ENCODE measurements around the gene RHBDD2. TPM values are rescaled to one million over a fixed set of nuclear protein-coding genes. Genes with fewer than 3 reads are reported as not detected.
"Not testable (repeated sequence)": the region's sequence is repeated elsewhere in the genome, so short reads cannot be mapped to it uniquely, and the experiment has no call there.

The RHBDD2 gene
- total RNA-seq, 4 donors from 2014 or later, result 44.9 to 79.7 (median 63.7) TPM

DNA sequence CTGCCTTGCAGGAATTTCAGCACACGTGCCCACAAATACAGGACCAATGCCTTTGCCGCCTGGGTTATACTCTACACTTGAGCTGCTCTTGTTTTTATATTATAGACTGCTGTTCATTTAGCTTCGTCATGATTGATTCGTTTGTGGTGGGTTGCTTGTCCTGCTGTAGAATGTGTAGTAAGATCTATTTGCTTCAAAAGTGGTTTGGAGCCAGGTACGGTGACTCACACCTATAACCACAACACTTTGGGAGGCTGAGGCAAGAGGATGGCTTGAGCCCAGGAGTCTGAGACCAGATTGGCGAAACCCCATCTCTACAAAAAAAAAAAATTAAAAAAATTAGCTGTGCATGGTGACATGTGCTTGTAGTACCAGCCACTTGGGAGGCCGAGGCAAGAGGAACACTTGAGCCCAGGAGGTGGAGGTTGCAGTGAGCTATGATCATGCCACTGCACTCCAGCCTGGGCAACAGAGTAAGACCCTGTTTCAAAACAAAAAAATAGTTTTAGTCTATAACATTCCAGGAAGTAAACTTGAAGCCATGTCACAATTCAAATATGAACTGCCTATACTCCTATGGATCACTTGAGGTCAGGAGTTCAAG, 9.0 kb upstream of the RHBDD2 start:
- H3K9me3 ChIP-seq, result no peaks in the 10 kb centered on the region
- intact Hi-C loops (cut with DNase I; ENCODE audit: low total_unique reads) (no loop called here), in situ Hi-C loops (cut with MboI; ENCODE audit: low pct_ligation_motif_present in 1 of 4, low pct_unique_long_range_greater_than_20kb in 1 of 4, low sequenced_read_pairs in 3 of 4) (loop anchor here (5.0 to 10.0 kb wide), 4 partner anchors 125 to 155 kb away; partner anchors contain the start of gene TMEM120A (in 1 of the 4))
- 73 to 75% methylated on average over 7 of the region's 7 CpGs for WGBS, 2 donors (ENCODE audit: low coverage in 1 of 2)
- DNase-seq, result no peak
- TF ChIP-seq POLR2A (IDR thresholded peaks at IDR 0.05) (no peak), POLR2AphosphoS5 (IDR thresholded peaks at IDR 0.05) (no peak), EP300 (IDR thresholded peaks at IDR 0.05; ENCODE audit: low read depth) (no peak)
- TF ChIP-seq, protein P1, sequence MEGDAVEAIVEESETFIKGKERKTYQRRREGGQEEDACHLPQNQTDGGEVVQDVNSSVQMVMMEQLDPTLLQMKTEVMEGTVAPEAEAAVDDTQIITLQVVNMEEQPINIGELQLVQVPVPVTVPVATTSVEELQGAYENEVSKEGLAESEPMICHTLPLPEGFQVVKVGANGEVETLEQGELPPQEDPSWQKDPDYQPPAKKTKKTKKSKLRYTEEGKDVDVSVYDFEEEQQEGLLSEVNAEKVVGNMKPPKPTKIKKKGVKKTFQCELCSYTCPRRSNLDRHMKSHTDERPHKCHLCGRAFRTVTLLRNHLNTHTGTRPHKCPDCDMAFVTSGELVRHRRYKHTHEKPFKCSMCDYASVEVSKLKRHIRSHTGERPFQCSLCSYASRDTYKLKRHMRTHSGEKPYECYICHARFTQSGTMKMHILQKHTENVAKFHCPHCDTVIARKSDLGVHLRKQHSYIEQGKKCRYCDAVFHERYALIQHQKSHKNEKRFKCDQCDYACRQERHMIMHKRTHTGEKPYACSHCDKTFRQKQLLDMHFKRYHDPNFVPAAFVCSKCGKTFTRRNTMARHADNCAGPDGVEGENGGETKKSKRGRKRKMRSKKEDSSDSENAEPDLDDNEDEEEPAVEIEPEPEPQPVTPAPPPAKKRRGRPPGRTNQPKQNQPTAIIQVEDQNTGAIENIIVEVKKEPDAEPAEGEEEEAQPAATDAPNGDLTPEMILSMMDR (IDR thresholded peaks at IDR 0.05), result no peak
- H3K27me3 ChIP-seq, result no peaks in the 10 kb centered on the region
- H3K36me3 ChIP-seq, result no peaks in the 10 kb centered on the region
- peaks cover 0 to 14% (median 0%) of the 10 kb centered on the region in 4 donors for H3K4me1 ChIP-seq
- H3K27ac ChIP-seq, result no peak overlapping the region
- no peak overlapping the region for H3K4me3 ChIP-seq

DNA sequence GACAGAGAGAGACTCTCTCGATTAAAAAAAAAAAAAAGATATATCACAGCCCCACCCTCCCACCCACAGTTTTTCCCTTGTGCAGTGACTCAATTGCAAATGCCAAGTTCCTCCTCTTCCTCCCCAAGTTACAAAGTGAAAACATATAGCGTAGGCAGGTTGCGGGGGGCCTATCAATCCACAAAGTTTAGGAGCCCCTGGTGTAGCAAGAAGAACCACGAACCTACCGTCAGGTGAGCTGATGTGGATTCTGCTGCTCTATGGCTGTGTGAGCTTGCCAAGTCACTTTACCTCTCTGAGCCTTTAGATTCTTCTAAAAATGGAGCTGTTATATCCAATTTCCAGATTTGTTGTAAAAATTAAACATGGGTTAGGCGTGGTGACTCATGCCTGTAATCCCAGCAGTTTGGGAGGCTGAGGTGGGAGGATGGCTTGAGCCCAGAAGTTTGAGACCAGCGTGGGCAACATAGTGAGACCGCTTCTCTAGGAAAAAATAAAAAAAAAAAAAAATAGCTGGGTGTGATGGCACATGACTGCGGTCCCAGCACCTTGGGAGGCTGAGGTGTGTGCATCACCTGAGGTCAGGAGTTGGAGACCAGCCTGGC, 8.2 kb upstream of the RHBDD2 start:
- DNase-seq, result no peak
- Histone ChIP-seq H3K27me3 (no peaks in the 10 kb centered on the region), H3K27ac (no peak overlapping the region), H3K4me3 (no peak overlapping the region), H3K4me1 (peaks cover 0 to 14% (median 0%) of the 10 kb centered on the region in 4 donors), H3K36me3 (no peaks in the 10 kb centered on the region), H3K9me3 (no peaks in the 10 kb centered on the region)
- 78 to 82% methylated on average over 4 to 9 of the region's 9 CpGs for WGBS, 2 donors (ENCODE audit: low coverage in 1 of 2)
- in situ Hi-C loops (cut with MboI; ENCODE audit: low pct_ligation_motif_present in 1 of 4, low pct_unique_long_range_greater_than_20kb in 1 of 4, low sequenced_read_pairs in 3 of 4) (loop anchor here in 2 of 4 donors (10.0 kb wide), 2 partner anchors 124 to 144 kb away; partner anchors contain the start of gene TMEM120A (in 1 of the 2)), intact Hi-C loops (cut with DNase I; ENCODE audit: low total_unique reads) (no loop called here)
- TF ChIP-seq EP300 (IDR thresholded peaks at IDR 0.05; ENCODE audit: low read depth) (no peak), POLR2A (IDR thresholded peaks at IDR 0.05) (no peak), POLR2AphosphoS5 (IDR thresholded peaks at IDR 0.05) (no peak)
- TF ChIP-seq, protein P1 (IDR thresholded peaks at IDR 0.05), result no peak

DNA sequence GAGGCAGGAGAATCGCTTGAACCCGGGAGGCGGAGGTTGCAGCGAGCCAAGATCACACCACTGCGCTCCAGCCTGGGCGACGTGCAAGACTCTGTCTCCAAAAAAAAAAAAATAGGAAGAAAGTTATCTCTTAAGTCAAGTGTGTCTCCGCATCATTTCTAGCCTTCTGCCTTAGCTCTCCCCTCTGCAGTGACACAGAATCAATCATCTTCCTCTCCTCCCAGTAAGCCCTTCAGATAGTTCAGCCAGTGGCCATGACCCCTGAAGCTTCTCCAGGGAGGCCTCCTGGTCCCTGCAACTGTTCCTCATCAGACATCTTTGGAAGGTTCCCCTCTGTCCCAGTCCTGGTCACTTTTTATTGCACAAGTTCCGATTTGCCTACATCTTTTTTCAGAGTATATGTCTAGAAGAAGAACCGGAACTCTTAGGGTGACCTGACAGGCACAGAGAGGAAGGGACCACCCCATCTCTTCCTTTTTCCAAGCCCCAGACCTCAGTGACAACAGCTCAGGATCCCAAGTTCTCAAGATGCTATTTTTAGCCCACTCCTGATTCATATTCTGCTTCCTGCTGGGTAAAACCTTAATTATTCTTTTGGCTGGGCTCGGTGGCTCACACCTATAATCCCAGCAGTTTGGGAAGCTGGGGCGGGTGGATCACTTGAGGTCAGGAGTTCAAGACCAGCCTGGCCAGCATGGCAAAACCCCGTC, 6.6 kb upstream of the RHBDD2 start:
- no peaks in the 10 kb centered on the region for H3K9me3 ChIP-seq
- WGBS, 2 donors (ENCODE audit: low coverage in 1 of 2), result 42 to 72% methylated on average over 3 to 13 of the region's 13 CpGs
- H3K36me3 ChIP-seq, result no peaks in the 10 kb centered on the region
- H3K4me1 ChIP-seq, result peaks cover 0 to 6% (median 0%) of the 10 kb centered on the region in 4 donors
- intact Hi-C loops (cut with DNase I; ENCODE audit: low total_unique reads) (no loop called here), in situ Hi-C loops (cut with MboI; ENCODE audit: low pct_ligation_motif_present in 1 of 4, low pct_unique_long_range_greater_than_20kb in 1 of 4, low sequenced_read_pairs in 3 of 4) (loop anchor here in 2 of 4 donors (10.0 kb wide), 2 partner anchors 123 to 143 kb away; partner anchors contain the start of gene TMEM120A (in 1 of the 2))
- H3K27me3 ChIP-seq, result no peaks in the 10 kb centered on the region
- H3K4me3 ChIP-seq, result no peak overlapping the region
- no peak for DNase-seq
- H3K27ac ChIP-seq, result peak overlapping the region; percentile 21 to 34 (median 32)
- TF ChIP-seq, protein P1 (IDR thresholded peaks at IDR 0.05), result no peak
- TF ChIP-seq POLR2AphosphoS5 (IDR thresholded peaks at IDR 0.05) (peak in 1 of 3 donors; percentile 23), POLR2A (IDR thresholded peaks at IDR 0.05) (no peak)

DNA sequence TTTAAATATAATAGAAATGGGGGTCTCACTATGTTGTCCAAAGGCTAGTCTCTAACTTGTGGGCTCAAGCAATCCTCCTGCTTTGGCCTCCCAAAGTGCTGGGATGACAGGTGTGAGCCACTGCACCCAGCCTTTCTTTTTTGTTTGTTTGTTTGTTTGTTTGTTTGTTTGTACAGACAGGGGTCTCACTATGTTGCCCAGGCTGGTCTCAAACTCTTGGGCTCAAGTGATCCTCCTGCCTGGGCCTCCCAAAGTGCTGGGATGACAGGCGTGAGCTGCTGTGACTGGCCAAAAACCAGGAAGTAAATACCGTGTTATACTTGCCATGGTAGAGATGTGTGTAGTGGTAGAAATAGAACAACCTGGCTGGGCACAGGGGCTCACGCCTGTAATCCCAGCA, 4.7 kb upstream of the RHBDD2 start:
- in situ Hi-C loops (cut with MboI; ENCODE audit: low pct_ligation_motif_present in 1 of 4, low pct_unique_long_range_greater_than_20kb in 1 of 4, low sequenced_read_pairs in 3 of 4), result loop anchor here in 2 of 4 donors (10.0 kb wide), 2 partner anchors 121 to 141 kb away; partner anchors contain the start of gene TMEM120A (in 1 of the 2)
- H3K27me3 ChIP-seq; H3K36me3 ChIP-seq; H3K27ac ChIP-seq; intact Hi-C loops (cut with DNase I; ENCODE audit: low total_unique reads); H3K9me3 ChIP-seq; DNase-seq; H3K4me3 ChIP-seq: not testable (repeated sequence)
- peaks cover 0 to 14% (median 6%) of the 10 kb centered on the region in 4 donors for H3K4me1 ChIP-seq
- 73 to 92% methylated on average over 2 to 3 of the region's 3 CpGs for WGBS, 2 donors (ENCODE audit: low coverage in 1 of 2)
